Activated CD4-positive, alpha-beta memory T cell treated with anti-CD3 and anti-CD28 coated beads, Interleukin-2, amount 10 ng/mL, durations not matched to agents 7 days and 5 days (primary cell): ENCODE results near the gene CD79B. TPM values are rescaled to one million over a fixed set of nuclear protein-coding genes. Genes with fewer than 3 reads are reported as not detected.

ENCODE experiments used
- CTCF ChIA-PET: fragments of 350-600 bp; sonication (Branson Sonifier 250); formaldehyde crosslinking; loops from one replicate; lab custom pipeline; 2021; ENCODE audit warnings: antibody characterized with exemption, inconsistent platforms; lab: Charles Lee
- POLR2A ChIA-PET: fragments of 350-600 bp; sonication (Branson Sonifier 250); formaldehyde crosslinking; loops from one replicate; lab custom pipeline; 2021; ENCODE audit warnings: antibody characterized with exemption; lab: Charles Lee
- DNase-seq: peaks from one replicate; pipeline ENCODE4 v3.0.0-alpha.2; 2020
- H3K27ac Mint-ChIP-seq: one replicate; pipeline ENCODE4 v1.8.0; 2021; ENCODE audit warnings: mild to moderate bottlenecking, mixed read lengths
- H3K27me3 Mint-ChIP-seq: one replicate; pipeline ENCODE4 v1.8.0; 2021; ENCODE audit warnings: mixed read lengths
- H3K36me3 Mint-ChIP-seq: one replicate; pipeline ENCODE4 v1.8.0; 2021; ENCODE audit warnings: low read depth, mixed read lengths
- H3K4me1 Mint-ChIP-seq: one replicate; pipeline ENCODE4 v1.8.0; 2021; ENCODE audit warnings: mixed read lengths
- H3K4me3 Mint-ChIP-seq: one replicate; pipeline ENCODE4 v1.8.0; 2021; ENCODE audit warnings: mild to moderate bottlenecking, mixed read lengths
- H3K9me3 Mint-ChIP-seq: one replicate; pipeline ENCODE4 v1.8.0; 2021; ENCODE audit warnings: mixed read lengths
- total RNA-seq, 2 experiments: library from RNA; stranded (reverse); gene quantifications; one replicate each; pipeline ENCODE4 v1.2.3, GENCODE V29; 2021

Gene CD79B
- total RNA-seq, 2 experiments from 2014 or later = 48.6 to 50.2 TPM

DNA sequence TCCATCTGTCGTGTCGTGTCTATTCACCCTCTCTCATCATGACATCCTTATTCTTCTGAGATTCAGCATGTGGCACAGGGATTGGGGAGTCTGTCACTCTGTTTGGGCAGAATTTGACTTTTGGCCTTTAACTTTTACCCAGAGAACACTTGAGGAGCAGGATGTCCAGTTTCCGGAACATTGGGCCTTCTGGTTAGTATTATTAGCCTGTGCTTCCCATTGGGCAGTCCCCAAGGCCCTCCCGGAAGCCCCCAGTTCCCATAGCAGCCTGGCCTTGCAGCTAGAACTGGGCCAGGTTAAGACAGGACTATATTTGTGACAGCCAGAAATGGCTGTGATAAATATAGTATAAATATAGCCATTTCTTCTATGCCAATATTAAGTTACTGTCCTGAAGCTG lies 31.0 kb upstream of the CD79B start:
- CTCF ChIA-PET = no interaction called here
- no peak for DNase-seq
- POLR2A ChIA-PET = no interaction called here
- Mint-ChIP-seq H3K4me3 (no peak overlapping the region), H3K27me3 (peaks cover 7% of the 10 kb centered on the region), H3K27ac (no peak overlapping the region), H3K9me3 (no peaks in the 10 kb centered on the region), H3K4me1 (peaks cover 14% of the 10 kb centered on the region), H3K36me3 (no peaks in the 10 kb centered on the region)

DNA sequence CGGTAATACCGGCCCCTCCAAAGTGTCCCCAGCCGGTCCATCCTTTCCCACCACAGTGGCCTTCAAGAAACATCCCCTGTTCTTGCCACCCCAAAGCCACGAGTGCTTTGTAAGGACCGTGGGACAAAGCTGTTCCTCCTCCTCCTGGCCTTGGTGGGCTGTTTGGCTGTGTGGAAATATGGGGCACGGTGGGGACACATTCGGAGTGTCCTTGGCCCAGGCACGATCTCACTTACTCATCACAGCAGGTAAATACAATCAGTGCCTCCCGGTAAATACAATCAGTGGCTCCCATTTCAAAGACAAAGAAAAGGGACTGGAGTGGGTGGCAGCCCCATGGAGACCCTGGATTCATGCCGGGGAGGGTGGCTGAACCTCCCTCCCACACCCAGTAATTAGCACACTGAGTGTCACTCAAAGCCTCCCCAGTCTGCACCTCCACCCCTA lies 30.2 kb upstream of the CD79B start:
- Mint-ChIP-seq H3K27me3 (peaks cover 5% of the 10 kb centered on the region), H3K36me3 (no peaks in the 10 kb centered on the region), H3K4me3 (no peak overlapping the region), H3K9me3 (no peaks in the 10 kb centered on the region), H3K27ac (no peak overlapping the region), H3K4me1 (peaks cover 13% of the 10 kb centered on the region)
- POLR2A ChIA-PET = no interaction called here
- no peak for DNase-seq
- CTCF ChIA-PET = interaction anchor here (0.6 to 2.3 kb wide), 2 partner anchors 16 to 113 kb away, joined by 5 to 7 read pairs; no protein-coding TSS in a partner anchor

DNA sequence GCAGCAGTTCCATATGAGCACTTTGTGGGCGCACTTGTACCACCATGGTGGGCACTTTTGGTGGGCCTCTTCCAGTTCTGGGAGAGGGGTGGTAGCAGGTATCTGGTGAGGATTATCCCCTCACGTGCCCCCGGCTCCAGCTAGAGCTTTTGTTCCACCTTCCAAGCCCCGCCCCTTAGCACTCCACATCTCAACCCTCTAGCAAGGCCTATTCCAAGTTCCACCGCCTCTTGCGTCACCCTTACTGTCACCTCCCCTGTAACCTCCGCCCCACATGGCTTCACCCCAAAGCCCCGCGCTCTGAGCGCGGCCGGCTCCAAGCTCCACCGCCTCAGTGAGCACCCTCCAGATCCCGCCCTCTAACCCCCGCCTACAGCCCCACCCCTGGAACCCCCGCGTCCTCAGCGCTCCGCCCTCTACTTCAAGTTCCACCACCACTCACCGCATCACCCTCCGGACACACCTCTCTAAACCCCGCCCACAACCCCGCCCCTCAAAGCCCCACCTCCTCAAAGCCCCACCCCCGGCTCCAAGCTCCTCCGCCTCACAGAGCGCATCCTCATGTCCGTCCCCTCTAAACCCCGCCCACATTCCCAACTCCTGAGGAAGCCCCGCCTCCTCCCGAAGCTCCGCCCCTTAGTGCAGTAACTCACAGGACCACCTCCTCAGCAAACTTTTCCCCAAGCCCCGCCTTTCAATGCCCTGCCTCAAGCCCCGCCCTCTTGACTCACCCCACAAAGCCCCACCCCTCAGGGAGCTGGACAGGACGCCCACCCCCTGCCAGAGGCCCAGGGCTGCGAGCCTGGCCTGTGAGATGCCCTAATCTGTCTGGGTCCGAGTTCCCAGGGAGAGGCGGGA lies 29.5 kb upstream of the CD79B start:
- Mint-ChIP-seq H3K4me1 (peaks cover 6% of the 10 kb centered on the region), H3K36me3 (no peaks in the 10 kb centered on the region), H3K27me3 (peaks cover 5% of the 10 kb centered on the region), H3K4me3 (no peak overlapping the region), H3K27ac (no peak overlapping the region), H3K9me3 (no peaks in the 10 kb centered on the region)
- DNase-seq = peak; percentile 52
- ChIA-PET CTCF (interaction anchor here (0.6 to 2.3 kb wide), 4 partner anchors 15 to 113 kb away, joined by 3 to 7 read pairs (median 6); partner anchors contain the start of gene CD79B), POLR2A (interaction anchor here (0.8 to 1.0 kb wide), 2 partner anchors 15 to 59 kb away, joined by 3 to 4 read pairs; partner anchors contain the start of gene ICAM2)

DNA sequence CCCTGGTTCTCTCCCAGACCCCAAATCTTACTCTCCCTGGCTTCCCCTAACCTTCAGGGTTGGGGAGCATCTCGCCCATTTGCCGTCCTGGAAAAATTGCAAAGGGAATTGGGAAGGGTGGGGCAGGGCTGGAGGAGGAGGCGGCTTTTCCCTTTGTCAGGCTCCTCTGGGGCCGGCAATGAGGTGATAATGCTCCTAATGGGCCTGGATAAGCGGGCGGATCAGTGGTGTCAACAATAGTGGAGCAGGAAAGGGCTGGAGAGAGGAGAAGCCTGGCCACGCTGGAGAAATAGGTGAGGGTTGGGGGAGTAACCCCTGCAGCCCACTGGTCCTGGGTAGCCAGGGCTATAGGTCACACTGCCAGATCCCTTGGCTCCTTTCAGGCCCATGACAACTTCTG lies 28.3 kb upstream of the CD79B start:
- H3K4me3 Mint-ChIP-seq = no peak overlapping the region
- H3K9me3 Mint-ChIP-seq = no peaks in the 10 kb centered on the region
- H3K27me3 Mint-ChIP-seq = peaks cover 5% of the 10 kb centered on the region
- DNase-seq = no peak
- H3K36me3 Mint-ChIP-seq = no peaks in the 10 kb centered on the region
- no peak overlapping the region for H3K27ac Mint-ChIP-seq
- peaks cover 6% of the 10 kb centered on the region for H3K4me1 Mint-ChIP-seq
- POLR2A ChIA-PET = no interaction called here
- CTCF ChIA-PET = interaction anchor here (1.3 to 2.3 kb wide), 2 partner anchors 14 to 41 kb away, joined by 7 read pairs; no protein-coding TSS in a partner anchor

DNA sequence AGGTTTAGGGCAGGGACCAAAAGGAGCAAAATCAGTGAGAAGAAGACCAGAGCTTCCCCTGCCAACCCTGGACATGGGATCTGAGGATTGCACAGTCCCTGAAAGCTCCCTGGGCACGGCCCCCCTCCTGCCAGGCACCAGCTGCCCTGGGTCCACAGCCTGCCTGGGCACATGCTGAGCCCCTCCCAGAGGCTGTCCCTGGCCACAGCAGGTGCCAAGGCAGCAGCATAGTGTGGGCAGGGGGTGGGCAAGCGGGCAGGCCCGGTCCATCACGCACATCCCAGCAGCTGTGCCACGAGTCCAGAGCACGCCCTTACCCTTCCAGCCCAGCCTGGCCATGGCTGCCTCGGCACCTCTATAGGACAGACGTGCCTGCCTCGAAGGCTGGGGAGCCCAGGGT lies 27.9 kb upstream of the CD79B start:
- no peak overlapping the region for H3K27ac Mint-ChIP-seq
- no peaks in the 10 kb centered on the region for H3K9me3 Mint-ChIP-seq
- ChIA-PET POLR2A (no interaction called here), CTCF (no interaction called here)
- DNase-seq = no peak
- no peak overlapping the region for H3K4me3 Mint-ChIP-seq
- H3K36me3 Mint-ChIP-seq = no peaks in the 10 kb centered on the region
- H3K4me1 Mint-ChIP-seq = peaks cover 9% of the 10 kb centered on the region
- H3K27me3 Mint-ChIP-seq = peaks cover 5% of the 10 kb centered on the region

DNA sequence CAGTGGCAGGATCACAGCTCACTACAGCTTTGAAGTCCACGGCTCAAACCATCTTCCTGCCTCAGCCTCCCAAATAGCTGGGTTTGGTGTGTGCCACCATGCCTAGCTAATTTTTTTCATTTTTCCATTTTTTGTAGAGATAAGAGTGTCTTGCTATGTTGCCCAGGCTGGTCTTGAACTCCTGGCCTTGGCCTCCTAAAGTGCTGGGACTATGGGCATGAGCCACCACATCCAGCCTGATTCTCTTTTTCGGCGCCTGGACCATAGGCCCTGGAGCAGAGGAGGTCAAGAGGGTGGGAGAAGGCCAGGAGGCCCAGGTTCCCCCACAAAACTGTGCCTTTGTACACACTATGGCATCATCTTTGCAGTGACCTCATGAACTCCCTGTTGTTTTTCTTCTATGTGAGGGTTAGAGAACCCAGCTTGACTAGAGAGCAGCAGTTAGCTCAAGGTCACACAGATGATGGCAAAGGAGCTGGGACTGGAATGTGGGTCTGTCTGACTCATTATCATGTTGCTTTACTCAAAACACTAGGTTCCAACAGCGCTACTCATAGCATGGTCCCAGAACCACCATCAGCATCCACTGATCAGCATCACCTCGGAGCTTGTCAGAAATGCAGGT lies 24.3 kb upstream of the CD79B start:
- Mint-ChIP-seq H3K27ac (no peak overlapping the region), H3K4me1 (peaks cover 25% of the 10 kb centered on the region), H3K4me3 (no peak overlapping the region), H3K27me3 (peaks cover 5% of the 10 kb centered on the region), H3K9me3 (no peaks in the 10 kb centered on the region), H3K36me3 (no peaks in the 10 kb centered on the region)
- ChIA-PET CTCF (interaction anchor here (1.0 to 2.8 kb wide), 3 partner anchors 10 to 70 kb away, joined by 3 to 21 read pairs (median 4); no protein-coding TSS in a partner anchor), POLR2A (interaction anchor here (1.3 to 1.5 kb wide), 2 partner anchors 10 to 11 kb away, joined by 3 to 4 read pairs; no protein-coding TSS in a partner anchor)
- no peak for DNase-seq

DNA sequence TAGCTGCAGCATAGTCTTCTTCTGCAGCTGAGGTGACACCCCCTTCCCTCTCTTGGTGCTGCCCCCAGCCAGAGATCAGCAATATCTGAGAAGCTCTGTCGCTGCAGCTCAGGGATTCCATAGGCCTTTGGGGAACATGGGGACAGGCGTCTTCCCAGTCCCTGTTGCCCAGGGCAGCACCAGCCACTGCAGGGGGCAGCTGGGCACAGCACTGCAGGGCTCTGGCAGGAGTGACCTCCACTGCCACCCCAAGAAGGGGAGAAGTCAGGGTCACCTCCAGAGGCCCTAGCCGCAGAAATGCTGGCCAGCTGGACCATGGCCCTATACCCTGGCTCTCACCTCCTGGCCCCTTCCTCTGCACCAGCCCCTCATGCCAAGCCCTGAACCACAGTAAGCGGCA lies 23.7 kb upstream of the CD79B start:
- DNase-seq = no peak
- Mint-ChIP-seq H3K4me1 (peaks cover 25% of the 10 kb centered on the region), H3K9me3 (no peaks in the 10 kb centered on the region), H3K36me3 (no peaks in the 10 kb centered on the region), H3K27me3 (peaks cover 5% of the 10 kb centered on the region), H3K27ac (no peak overlapping the region), H3K4me3 (no peak overlapping the region)
- ChIA-PET POLR2A (interaction anchor here (0.5 to 1.6 kb wide), 3 partner anchors 12 to 76 kb away, joined by 3 to 4 read pairs (median 4); no protein-coding TSS in a partner anchor), CTCF (interaction anchor here (1.0 to 2.8 kb wide), 4 partner anchors 9 to 74 kb away, joined by 3 to 21 read pairs (median 5); no protein-coding TSS in a partner anchor)

DNA sequence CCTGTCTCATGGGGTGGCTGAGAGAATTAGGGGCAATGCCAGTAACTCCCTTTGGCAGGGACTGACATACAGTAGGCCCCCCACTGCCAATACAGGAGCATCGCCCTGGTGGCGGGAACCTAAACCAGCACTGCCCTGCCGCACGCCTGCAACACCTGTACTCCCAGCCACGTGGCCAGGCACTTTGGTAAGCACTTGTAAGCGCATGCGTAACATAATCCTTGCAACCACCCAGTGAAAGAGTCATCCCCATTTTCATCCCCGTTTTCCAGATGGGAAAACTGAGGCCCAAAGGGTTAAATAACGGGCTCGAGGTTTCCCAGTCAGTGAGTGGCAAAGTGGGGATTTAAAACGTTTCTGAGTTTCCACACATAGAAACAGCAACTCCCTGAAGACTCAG lies 23.1 kb upstream of the CD79B start:
- no peak overlapping the region for H3K27ac Mint-ChIP-seq
- ChIA-PET POLR2A (interaction anchor here (0.5 to 1.6 kb wide), 5 partner anchors 12 to 77 kb away, joined by 3 to 5 read pairs (median 4); partner anchors contain the start of gene ICAM2), CTCF (interaction anchor here (0.8 to 2.2 kb wide), 3 partner anchors 10 to 74 kb away, joined by 3 to 6 read pairs (median 4); no protein-coding TSS in a partner anchor)
- H3K9me3 Mint-ChIP-seq = no peaks in the 10 kb centered on the region
- peaks cover 5% of the 10 kb centered on the region for H3K27me3 Mint-ChIP-seq
- H3K36me3 Mint-ChIP-seq = no peaks in the 10 kb centered on the region
- no peak overlapping the region for H3K4me3 Mint-ChIP-seq
- peaks cover 25% of the 10 kb centered on the region for H3K4me1 Mint-ChIP-seq
- no peak for DNase-seq

DNA sequence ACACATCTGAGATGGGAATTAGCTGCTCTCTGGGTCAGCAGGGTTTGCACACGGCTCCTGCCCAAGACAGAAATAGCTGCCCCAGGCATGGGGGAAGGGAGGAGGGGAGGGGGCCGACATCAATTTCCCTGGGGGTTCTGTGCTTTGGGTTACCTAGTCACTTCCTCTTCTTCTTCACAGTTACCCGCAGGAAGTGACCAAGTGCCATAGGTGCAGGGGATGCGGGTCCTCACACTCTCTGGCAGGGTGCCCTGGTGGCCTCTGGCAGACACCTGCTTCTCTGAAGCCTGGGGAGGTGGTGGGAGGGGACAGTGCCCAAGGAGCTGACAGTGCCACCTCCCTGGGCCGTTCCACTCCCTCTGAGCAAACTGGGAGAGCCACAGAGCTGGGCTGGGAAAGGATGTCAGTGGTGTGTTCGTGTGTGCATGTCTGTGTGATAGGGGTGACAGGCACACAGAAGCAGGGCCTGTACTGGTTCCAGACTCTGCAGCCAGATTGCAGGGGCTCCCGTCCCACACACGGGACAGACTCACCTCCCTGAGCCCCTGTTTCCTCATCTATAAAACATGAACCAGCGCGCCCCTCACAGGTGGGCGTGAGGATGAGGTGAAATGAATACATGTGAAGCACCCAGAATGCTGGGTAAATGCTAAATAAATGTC lies 22.4 kb upstream of the CD79B start:
- Mint-ChIP-seq H3K27me3 (peaks cover 2% of the 10 kb centered on the region), H3K27ac (no peak overlapping the region), H3K4me1 (peaks cover 25% of the 10 kb centered on the region), H3K9me3 (no peaks in the 10 kb centered on the region), H3K4me3 (no peak overlapping the region), H3K36me3 (no peaks in the 10 kb centered on the region)
- CTCF ChIA-PET = interaction anchor here (0.8 to 2.2 kb wide), 5 partner anchors 8 to 179 kb away, joined by 3 to 6 read pairs (median 5); no protein-coding TSS in a partner anchor
- POLR2A ChIA-PET = interaction anchor here (0.7 to 1.6 kb wide), 5 partner anchors 13 to 71 kb away, joined by 3 to 5 read pairs (median 3); partner anchors contain the start of gene ICAM2
- peak; percentile 48 for DNase-seq

DNA sequence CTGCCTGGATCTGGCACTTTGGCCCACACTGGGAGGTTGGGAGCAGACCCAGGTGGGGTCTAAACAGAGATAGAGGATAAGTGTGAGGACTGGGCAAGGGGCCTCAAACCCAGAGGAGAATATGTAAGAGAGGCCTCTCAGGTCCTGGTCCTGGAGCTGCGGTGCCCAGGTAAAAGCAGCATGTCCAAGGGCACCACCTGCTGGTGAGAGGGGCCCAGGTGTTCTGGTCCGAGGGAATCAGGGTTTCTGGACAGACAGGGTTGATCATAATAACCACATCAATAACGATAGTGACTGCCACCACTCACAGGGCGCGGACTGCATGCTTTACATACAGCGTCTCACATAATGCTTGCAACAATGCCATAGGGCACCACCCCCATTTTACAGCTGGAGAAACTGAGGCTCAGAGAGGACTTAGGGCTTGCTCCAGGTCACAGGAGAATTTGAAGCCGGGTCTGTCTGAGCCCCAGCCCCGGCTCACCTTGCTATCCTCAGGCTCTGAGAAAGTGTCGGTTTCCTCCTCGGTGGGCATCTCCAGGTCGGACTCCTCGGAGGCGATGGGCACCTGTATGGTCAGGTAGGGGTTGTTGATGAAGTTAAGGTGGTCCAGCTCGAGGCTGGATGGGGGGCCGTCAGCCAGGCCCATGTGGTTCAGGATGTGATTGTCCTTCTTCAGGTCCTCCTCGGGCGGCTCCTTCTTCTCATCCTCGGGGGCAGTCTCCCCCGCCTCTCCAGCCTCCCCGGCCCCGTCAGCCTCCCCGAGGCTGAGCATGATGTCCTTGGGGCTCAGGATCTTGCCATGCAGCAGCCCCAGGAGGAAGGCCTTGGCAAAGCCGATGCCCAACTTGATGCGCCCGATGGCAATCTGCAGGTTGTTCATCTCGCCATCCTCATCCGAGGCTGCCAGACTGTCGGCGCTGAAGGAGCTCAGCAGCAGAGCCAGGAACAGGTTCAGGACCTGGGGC lies 19.1 kb upstream of the CD79B start:
- Mint-ChIP-seq H3K27me3 (peaks cover 2% of the 10 kb centered on the region), H3K36me3 (no peaks in the 10 kb centered on the region), H3K27ac (no peak overlapping the region), H3K4me3 (no peak overlapping the region), H3K9me3 (no peaks in the 10 kb centered on the region), H3K4me1 (peaks cover 34% of the 10 kb centered on the region)
- peak; percentile 53 for DNase-seq
- CTCF ChIA-PET = interaction anchor here (1.0 to 4.2 kb wide), 9 partner anchors 16 to 182 kb away, joined by 3 to 47 read pairs (median 4); partner anchors contain the start of genes CD79B, GH1 and ICAM2
- POLR2A ChIA-PET = interaction anchor here (0.8 to 1.5 kb wide), 4 partner anchors 11 to 39 kb away, joined by 3 read pairs; partner anchors contain the start of gene CD79B

DNA sequence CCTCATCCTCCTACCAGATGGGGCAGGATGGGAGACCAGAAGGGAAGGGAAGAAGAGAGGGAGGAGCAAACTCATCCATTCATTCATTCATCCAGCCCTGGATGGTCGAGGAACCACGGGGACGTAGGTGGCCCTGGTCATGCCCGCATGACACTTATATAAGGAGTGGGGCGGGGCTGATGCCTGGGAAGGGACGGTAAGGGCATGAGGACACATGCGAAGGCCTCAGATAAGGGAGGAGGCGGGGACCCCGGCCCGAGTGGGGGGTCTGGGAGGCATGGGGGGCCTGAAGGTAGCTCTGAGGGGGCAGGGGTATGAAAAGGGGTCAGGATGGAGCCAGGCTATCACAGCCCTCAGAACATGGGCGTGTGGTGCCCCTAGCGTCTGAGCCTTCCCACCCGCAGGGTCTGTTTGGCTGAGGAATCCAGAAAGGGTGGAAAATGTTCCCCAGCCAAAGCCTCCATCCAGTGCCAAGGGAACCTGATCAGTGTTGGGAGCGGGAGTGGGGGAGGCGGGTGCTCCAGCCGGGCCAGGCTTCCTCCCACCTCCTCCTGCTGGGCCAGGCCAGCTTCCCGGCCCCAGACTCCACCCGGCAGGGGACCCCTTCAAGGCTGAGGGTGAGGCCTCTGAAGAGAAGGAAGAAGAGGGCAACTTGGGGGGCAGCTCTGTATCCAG lies 17.6 kb upstream of the CD79B start:
- POLR2A ChIA-PET = interaction anchor here (1.4 kb wide), 2 partner anchors 40 to 196 kb away, joined by 3 to 4 read pairs; no protein-coding TSS in a partner anchor
- no peak overlapping the region for H3K27ac Mint-ChIP-seq
- peaks cover 37% of the 10 kb centered on the region for H3K4me1 Mint-ChIP-seq
- H3K9me3 Mint-ChIP-seq = no peaks in the 10 kb centered on the region
- no peak for DNase-seq
- CTCF ChIA-PET = interaction anchor here (0.6 to 4.2 kb wide), 9 partner anchors 17 to 184 kb away, joined by 3 to 47 read pairs (median 3); partner anchors contain the start of genes CD79B, CSHL1, GH1 and ICAM2
- H3K4me3 Mint-ChIP-seq = no peak overlapping the region
- H3K27me3 Mint-ChIP-seq = peaks cover 2% of the 10 kb centered on the region
- H3K36me3 Mint-ChIP-seq = no peaks in the 10 kb centered on the region
